ENCODE data around the gene U2AF2.

- TF ChIP-seq POLR2AphosphoS5 (IDR thresholded peaks at IDR 0.05) (no peak), CTCF (IDR thresholded peaks at IDR 0.05) (no peak), EP300 (IDR thresholded peaks at IDR 0.05) (no peak)
These were observed 33.8 kb downstream of the U2AF2 start for GRCh38 chr19:55688422-55689218.
